Skeletal muscle satellite cell (primary cell): ENCODE results near the gene MAMDC4.
"Not testable (repeated sequence)": the region's sequence is repeated elsewhere in the genome, so short reads cannot be mapped to it uniquely, and the experiment has no call there.

Experiments used
- H3K27me3 ChIP-seq: 2 replicates; pipeline ENCODE4 v1.7.0; 2013; ENCODE audit warnings: low read length; ENCODE audit not compliant: control insufficient read depth, insufficient read depth
- H3K36me3 ChIP-seq: 2 replicates; pipeline ENCODE4 v1.7.0; 2013; ENCODE audit warnings: mild to moderate bottlenecking, control low read depth, low read length; ENCODE audit not compliant: insufficient read depth
- H3K4me1 ChIP-seq: 2 replicates; pipeline ENCODE4 v1.7.0; 2013; ENCODE audit warnings: low read length; ENCODE audit not compliant: control insufficient read depth, insufficient read depth
- H3K4me2 ChIP-seq: 2 replicates; pipeline ENCODE4 v1.7.0; 2013; ENCODE audit warnings: mild to moderate bottlenecking, low read length
- H3K4me3 ChIP-seq: 2 replicates; pipeline ENCODE4 v1.7.0; 2013; ENCODE audit warnings: low read length
- H3K9ac ChIP-seq: 2 replicates; pipeline ENCODE4 v1.7.0; 2013; ENCODE audit warnings: mild to moderate bottlenecking, low read depth, low read length, moderate library complexity
- H3K9me3 ChIP-seq: replicated peaks from 2 replicates; pipeline ENCODE4 v1.7.0; 2013; ENCODE audit warnings: mild to moderate bottlenecking, control low read depth, low read length

Gene MAMDC4

DNA sequence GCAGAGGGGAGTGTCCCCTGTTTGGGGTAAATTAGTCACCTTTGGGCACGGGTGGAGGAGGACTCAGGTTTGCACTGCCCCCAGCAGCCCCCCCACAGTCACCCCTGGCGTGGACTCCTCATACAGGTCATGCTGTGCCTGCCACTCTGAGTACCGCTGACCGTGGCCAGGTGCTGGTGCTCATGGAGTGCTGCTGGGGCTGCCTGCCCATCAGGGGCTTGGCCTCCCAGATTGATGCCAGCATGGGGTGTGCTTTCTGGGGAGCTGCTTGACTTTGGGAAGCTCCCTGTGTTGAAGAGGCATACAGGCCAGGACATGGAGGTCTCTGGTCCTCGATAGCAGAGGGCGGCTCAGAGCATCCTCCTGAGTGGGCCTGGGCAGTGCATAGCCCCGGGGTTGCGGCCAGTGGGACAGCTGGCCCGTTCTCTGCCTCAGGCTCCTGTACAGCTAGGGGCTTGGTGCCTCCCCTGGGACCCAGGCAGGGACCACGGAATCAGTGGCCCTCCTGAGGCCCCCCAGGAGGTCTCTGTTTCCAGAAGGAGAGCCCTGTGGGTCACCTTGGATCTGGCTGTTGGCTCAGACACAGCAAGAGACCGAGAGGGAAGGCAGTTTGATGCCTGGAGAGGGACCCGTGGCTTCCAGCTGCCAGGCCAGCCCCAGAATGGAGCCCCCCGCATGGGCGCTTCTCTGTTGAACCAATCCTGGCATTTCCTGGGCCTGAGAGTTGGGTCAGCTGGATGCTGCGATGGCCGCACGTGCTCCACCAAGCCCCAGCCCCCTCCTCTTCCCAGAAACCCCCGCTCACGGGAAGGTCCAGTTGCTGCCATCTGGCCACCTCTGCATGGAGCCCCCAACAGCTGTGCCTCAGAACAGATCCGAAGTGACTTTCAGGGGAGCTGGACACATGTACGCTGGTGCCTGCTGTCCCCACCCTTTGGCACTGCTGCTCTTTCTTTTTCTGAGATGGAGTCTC lies 15.9 kb upstream of the MAMDC4 start:
- no peaks in the 10 kb centered on the region for H3K9me3 ChIP-seq
- H3K36me3 ChIP-seq: peaks cover 25% of the 10 kb centered on the region
- H3K27me3 ChIP-seq: no peaks in the 10 kb centered on the region
- no peak overlapping the region for H3K4me2 ChIP-seq
- no peak overlapping the region for H3K9ac ChIP-seq
- no peak overlapping the region for H3K4me3 ChIP-seq
- peaks cover 22% of the 10 kb centered on the region for H3K4me1 ChIP-seq

DNA sequence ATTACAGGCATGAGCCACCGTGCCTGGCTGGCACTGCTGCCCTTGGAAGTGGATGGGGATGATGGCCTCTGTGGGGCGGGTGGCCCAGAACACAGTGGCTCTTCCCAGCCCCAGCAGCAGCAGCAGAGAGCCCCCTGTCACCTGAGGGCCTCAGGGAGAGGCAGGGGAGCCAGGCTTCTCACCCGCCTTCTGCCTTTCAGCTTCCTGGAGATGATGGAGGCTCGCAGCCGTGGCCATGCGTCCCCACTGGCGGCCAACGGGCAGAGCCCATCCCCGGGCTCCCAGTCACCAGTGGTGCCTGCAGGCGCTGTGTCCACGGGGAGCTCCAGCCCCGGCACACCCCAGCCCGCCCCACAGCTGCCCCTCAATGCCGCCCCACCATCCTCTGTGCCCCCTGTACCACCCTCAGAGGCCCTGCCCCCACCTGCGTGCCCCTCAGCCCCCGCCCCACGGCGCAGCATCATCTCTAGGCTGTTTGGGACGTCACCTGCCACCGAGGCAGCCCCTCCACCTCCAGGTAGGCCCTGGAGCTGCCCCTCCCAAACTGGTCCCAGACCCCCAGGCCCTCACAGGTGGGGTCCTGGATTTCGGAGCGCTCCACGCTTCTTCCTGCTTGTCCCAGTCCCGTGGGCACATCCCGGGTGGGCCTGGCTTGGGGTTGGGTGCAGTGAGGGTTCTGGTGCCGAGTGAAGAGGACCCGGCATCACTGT lies 14.8 kb upstream of the MAMDC4 start:
- Histone ChIP-seq H3K27me3 (no peaks in the 10 kb centered on the region), H3K36me3 (peaks cover 17% of the 10 kb centered on the region), H3K4me3 (no peak overlapping the region), H3K9me3 (no peaks in the 10 kb centered on the region), H3K4me1 (peaks cover 33% of the 10 kb centered on the region), H3K9ac (no peak overlapping the region), H3K4me2 (no peak overlapping the region)

DNA sequence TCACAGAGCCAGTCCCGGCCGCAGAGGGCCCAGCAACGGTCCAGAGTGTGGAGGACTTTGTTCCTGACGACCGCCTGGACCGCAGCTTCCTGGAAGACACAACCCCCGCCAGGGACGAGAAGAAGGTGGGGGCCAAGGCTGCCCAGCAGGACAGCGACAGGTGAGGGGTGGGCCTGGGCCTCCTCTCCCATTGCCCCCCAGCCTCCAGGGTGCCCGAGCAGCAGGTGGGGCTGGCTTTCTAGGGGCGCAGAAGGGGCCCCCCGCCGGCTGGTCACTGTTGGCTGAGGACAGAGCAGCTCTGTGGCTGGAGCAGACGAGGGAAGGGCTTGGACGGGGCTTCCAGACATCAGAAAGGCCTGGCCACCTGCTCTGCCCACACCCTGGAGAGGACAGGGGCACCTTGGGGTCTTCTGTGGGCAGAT lies 14.3 kb upstream of the MAMDC4 start:
- not testable (repeated sequence) for H3K9ac ChIP-seq, H3K9me3 ChIP-seq
- peaks cover 35% of the 10 kb centered on the region for H3K4me1 ChIP-seq

GRCh38 chr9:136838314-136839228 lies 13.6 kb upstream of the MAMDC4 start:
- peaks cover 42% of the 10 kb centered on the region for H3K4me1 ChIP-seq
- H3K9ac ChIP-seq: no peak overlapping the region
- no peaks in the 10 kb centered on the region for H3K9me3 ChIP-seq
- H3K27me3 ChIP-seq: no peaks in the 10 kb centered on the region
- H3K4me3 ChIP-seq: no peak overlapping the region
- peaks cover 12% of the 10 kb centered on the region for H3K36me3 ChIP-seq
- no peak overlapping the region for H3K4me2 ChIP-seq

More for the DNA sequence above, 14.3 kb upstream of the MAMDC4 start:
- not testable (repeated sequence) for H3K4me3 ChIP-seq, H3K4me2 ChIP-seq, H3K27me3 ChIP-seq
- H3K36me3 ChIP-seq: peaks cover 12% of the 10 kb centered on the region

GRCh38 chr9:136839229-136840139 lies 12.7 kb upstream of the MAMDC4 start:
- Histone ChIP-seq H3K4me2 (peak overlapping the region; percentile 89), H3K36me3 (peaks cover 12% of the 10 kb centered on the region), H3K4me3 (no peak overlapping the region)

GRCh38 chr9:136840140-136840876 lies 11.8 kb upstream of the MAMDC4 start:
- Histone ChIP-seq H3K4me3 (no peak overlapping the region), H3K27me3 (no peaks in the 10 kb centered on the region), H3K9ac (no peak overlapping the region), H3K36me3 (peaks cover 12% of the 10 kb centered on the region), H3K9me3 (no peaks in the 10 kb centered on the region), H3K4me1 (peaks cover 44% of the 10 kb centered on the region), H3K4me2 (peak overlapping the region; percentile 89)

More at GRCh38 chr9:136839229-136840139, 12.7 kb upstream of the MAMDC4 start:
- Histone ChIP-seq H3K27me3 (no peaks in the 10 kb centered on the region), H3K9me3 (no peaks in the 10 kb centered on the region), H3K4me1 (peaks cover 44% of the 10 kb centered on the region), H3K9ac (no peak overlapping the region)

- Histone ChIP-seq H3K4me3 (peak overlapping the region; percentile 18), H3K27me3 (no peaks in the 10 kb centered on the region), H3K9ac (no peak overlapping the region), H3K4me1 (peaks cover 44% of the 10 kb centered on the region), H3K36me3 (peaks cover 12% of the 10 kb centered on the region), H3K9me3 (no peaks in the 10 kb centered on the region), H3K4me2 (peak overlapping the region; percentile 89)
These were observed 11.1 kb upstream of the MAMDC4 start for GRCh38 chr9:136840877-136841645.

GRCh38 chr9:136841646-136842379 lies 10.3 kb upstream of the MAMDC4 start:
- not testable (repeated sequence) for H3K9me3 ChIP-seq, H3K27me3 ChIP-seq, H3K9ac ChIP-seq
- Histone ChIP-seq H3K4me3 (peak overlapping the region; percentile 76), H3K4me2 (peak overlapping the region; percentile 89), H3K36me3 (peaks cover 12% of the 10 kb centered on the region), H3K4me1 (peaks cover 44% of the 10 kb centered on the region)

- peak within 1 kb of the TSS; percentile 76 for H3K4me3 ChIP-seq
- peaks cover 12% of the 10 kb centered on the region for H3K36me3 ChIP-seq
- peaks cover 44% of the 10 kb centered on the region for H3K4me1 ChIP-seq
- H3K9me3 ChIP-seq, H3K27me3 ChIP-seq: not testable (repeated sequence)
- H3K9ac ChIP-seq: peak within 1 kb of the TSS; percentile 62
- peak within 1 kb of the TSS; percentile 89 for H3K4me2 ChIP-seq
These were observed 9.7 kb upstream of the MAMDC4 start, which contains the start of gene AJM1 for GRCh38 chr9:136842380-136842948. Gene AJM1, plus strand, starts transcription at chr9:136842478. Its CDS starts 1,937 bp downstream, at chr9:136844415.
